Naive B cell (primary cell): ENCODE results near the gene CAMTA1. TPM values are rescaled to one million over a fixed set of nuclear protein-coding genes. Genes with fewer than 3 reads are reported as not detected.

ENCODE experiments used
- ATAC-seq, 2 donors: fragments of 150-1000 bp; cut with Tn5 transposase; 2 replicates each; pipeline ENCODE4 v1.10.0; 2021; ENCODE audit warnings: low read depth in 2 of 2, mild to moderate bottlenecking in 2 of 2, moderate library complexity in 2 of 2
- DNase-seq: peaks from one replicate; pipeline ENCODE4 v3.0.0; 2022
- H3K27ac Mint-ChIP-seq, 6 donors: one replicate each; pipeline ENCODE4 v1.8.0; 2020 to 2022; ENCODE audit warnings: mild to moderate bottlenecking in 6 of 6, mixed read lengths in 6 of 6, moderate library complexity in 5 of 6, inconsistent platforms in 2 of 6
- H3K27me3 Mint-ChIP-seq, 3 donors: one replicate each; pipeline ENCODE4 v1.8.0; 2021 to 2022; ENCODE audit warnings: mixed read lengths in 3 of 3, mild to moderate bottlenecking in 1 of 3
- H3K36me3 Mint-ChIP-seq, 2 donors: one replicate each; pipeline ENCODE4 v1.8.0; 2020 to 2022; ENCODE audit warnings: mixed read lengths in 2 of 2, inconsistent platforms in 1 of 2, mild to moderate bottlenecking in 1 of 2
- H3K4me1 Mint-ChIP-seq, 3 donors: one replicate each; pipeline ENCODE4 v1.8.0; 2020 to 2022; ENCODE audit warnings: mixed read lengths in 3 of 3, inconsistent platforms in 1 of 3, mild to moderate bottlenecking in 1 of 3, moderate library complexity in 1 of 3
- H3K4me3 Mint-ChIP-seq, 8 donors: one replicate each; pipeline ENCODE4 v1.8.0; 2020 to 2022; ENCODE audit warnings: mild to moderate bottlenecking in 8 of 8, mixed read lengths in 8 of 8, moderate library complexity in 8 of 8, inconsistent platforms in 2 of 8
- H3K9me3 Mint-ChIP-seq, 7 donors: one replicate each; pipeline ENCODE4 v1.8.0; 2020 to 2022; ENCODE audit warnings: mixed read lengths in 7 of 7, mild to moderate bottlenecking in 5 of 7, inconsistent platforms in 2 of 7, moderate library complexity in 1 of 7
- polyA plus RNA-seq, 6 donors: library from polyadenylated mRNA; unstranded; fragments of 300-500 nt; fragmentation: Illumina TruSeq; gene quantifications; one replicate each; pipeline ENCODE4 v1.2.3, GENCODE V29; 2021; ENCODE audit warnings: low read depth in 6 of 6

The CAMTA1 gene
- polyA plus RNA-seq, 6 donors from 2014 or later, result 75.4 to 140 (median 88.8) TPM

- no peaks in the 10 kb centered on the region for H3K4me1 Mint-ChIP-seq
- no peak for ATAC-seq
- H3K27ac Mint-ChIP-seq, result no peak overlapping the region
- no peak for DNase-seq
- H3K4me3 Mint-ChIP-seq, result no peak overlapping the region
- peaks cover 0 to 19% (median 9%) of the 10 kb centered on the region in 3 donors for H3K27me3 Mint-ChIP-seq
- H3K9me3 Mint-ChIP-seq, result no peaks in the 10 kb centered on the region
- no peaks in the 10 kb centered on the region for H3K36me3 Mint-ChIP-seq
These were observed 23.2 kb upstream of the CAMTA1 start for GRCh38 chr1:6762060-6762459.

- Mint-ChIP-seq H3K4me1 (peaks cover 10 to 18% (median 16%) of the 10 kb centered on the region in 3 donors), H3K27ac (no peak overlapping the region), H3K27me3 (peaks cover 0 to 5% (median under 1%) of the 10 kb centered on the region in 3 donors), H3K36me3 (no peaks in the 10 kb centered on the region), H3K4me3 (peak overlapping the region in 2 of 8 donors; percentile 29 to 52), H3K9me3 (no peaks in the 10 kb centered on the region)
- ATAC-seq (peak; percentile 72 to 73), DNase-seq (no peak)
These were observed 14.4 kb upstream of the CAMTA1 start for GRCh38 chr1:6770751-6771440.

GRCh38 chr1:6771441-6771769 is 13.8 kb upstream of the CAMTA1 start:
- peak overlapping the region in 2 of 8 donors; percentile 29 to 52 for H3K4me3 Mint-ChIP-seq
- peaks cover 14 to 23% (median 16%) of the 10 kb centered on the region in 3 donors for H3K4me1 Mint-ChIP-seq
- H3K27ac Mint-ChIP-seq, result peak overlapping the region in 2 of 6 donors; percentile 33 to 74
- H3K9me3 Mint-ChIP-seq, result peaks cover 0 to 4% (median 2%) of the 10 kb centered on the region in 7 donors
- ATAC-seq, result peak in 1 of 2 donors; percentile 20
- DNase-seq, result no peak
- H3K27me3 Mint-ChIP-seq, result peaks cover 0 to 5% (median 0%) of the 10 kb centered on the region in 3 donors
- H3K36me3 Mint-ChIP-seq, result peaks cover 0 to under 1% of the 10 kb centered on the region in 2 donors

DNA sequence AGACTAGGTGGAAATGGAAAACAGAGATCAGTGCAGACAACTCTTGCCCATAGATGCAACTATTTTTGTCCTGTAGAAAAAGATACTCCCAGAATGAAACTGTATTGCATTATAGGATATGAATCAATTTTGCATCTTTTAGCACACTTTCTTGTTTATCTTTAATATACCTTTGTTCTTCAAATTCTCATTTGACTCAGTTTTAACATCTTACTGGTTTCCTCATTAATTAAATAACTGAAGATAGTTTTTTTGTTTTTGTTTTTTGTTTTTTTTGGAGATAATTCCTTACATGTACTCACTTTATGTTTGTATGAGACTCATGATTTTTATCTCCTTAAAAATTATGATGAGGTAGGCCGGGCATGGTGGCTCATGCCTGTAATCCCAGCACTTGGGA is 10.9 kb upstream of the CAMTA1 start:
- H3K4me1 Mint-ChIP-seq, result peaks cover 28 to 47% (median 29%) of the 10 kb centered on the region in 3 donors
- peaks cover 4 to 11% (median 5%) of the 10 kb centered on the region in 7 donors for H3K9me3 Mint-ChIP-seq
- H3K27ac Mint-ChIP-seq, result no peak overlapping the region
- no peak for DNase-seq
- no peaks in the 10 kb centered on the region for H3K27me3 Mint-ChIP-seq
- peaks cover 0 to 8% of the 10 kb centered on the region in 2 donors for H3K36me3 Mint-ChIP-seq
- ATAC-seq, result no peak
- H3K4me3 Mint-ChIP-seq, result no peak overlapping the region

GRCh38 chr1:6775261-6776043 is 9.8 kb upstream of the CAMTA1 start:
- H3K4me3 Mint-ChIP-seq, result no peak overlapping the region

GRCh38 chr1:6776389-6776788 is 8.9 kb upstream of the CAMTA1 start:
- H3K4me1 Mint-ChIP-seq, result peaks cover 17 to 37% (median 20%) of the 10 kb centered on the region in 3 donors
- no peak for DNase-seq
- H3K4me3 Mint-ChIP-seq, result peak overlapping the region in 6 of 8 donors; percentile 21 to 78 (median 59)
- ATAC-seq, result no peak
- peak overlapping the region in 1 of 6 donors; percentile 90 for H3K27ac Mint-ChIP-seq
- peaks cover 0 to 8% of the 10 kb centered on the region in 2 donors for H3K36me3 Mint-ChIP-seq
- no peaks in the 10 kb centered on the region for H3K27me3 Mint-ChIP-seq
- peaks cover 4 to 11% (median 5%) of the 10 kb centered on the region in 7 donors for H3K9me3 Mint-ChIP-seq

More at GRCh38 chr1:6775261-6776043, 9.8 kb upstream of the CAMTA1 start:
- DNase-seq, result no peak
- Mint-ChIP-seq H3K27me3 (no peaks in the 10 kb centered on the region), H3K36me3 (peaks cover 0 to 8% of the 10 kb centered on the region in 2 donors), H3K4me1 (peaks cover 26 to 46% (median 28%) of the 10 kb centered on the region in 3 donors), H3K27ac (peak overlapping the region in 1 of 6 donors; percentile 56), H3K9me3 (peaks cover 4 to 11% (median 5%) of the 10 kb centered on the region in 7 donors)
- ATAC-seq, result no peak

- peaks cover 13 to 32% (median 20%) of the 10 kb centered on the region in 3 donors for H3K4me1 Mint-ChIP-seq
- peaks cover 0 to 8% of the 10 kb centered on the region in 2 donors for H3K36me3 Mint-ChIP-seq
- DNase-seq, result peak; percentile 19
- H3K9me3 Mint-ChIP-seq, result peaks cover 4 to 11% (median 5%) of the 10 kb centered on the region in 7 donors
- peak overlapping the region in 7 of 8 donors; percentile 13 to 78 (median 59) for H3K4me3 Mint-ChIP-seq
- H3K27me3 Mint-ChIP-seq, result no peaks in the 10 kb centered on the region
- ATAC-seq, result peak; percentile 77 to 80
- H3K27ac Mint-ChIP-seq, result peak overlapping the region in 3 of 6 donors; percentile 35 to 90 (median 79)
These were observed 8.4 kb upstream of the CAMTA1 start for GRCh38 chr1:6776895-6777294.

GRCh38 chr1:6777813-6778212 is 7.4 kb upstream of the CAMTA1 start:
- peaks cover 0 to 8% of the 10 kb centered on the region in 2 donors for H3K36me3 Mint-ChIP-seq
- H3K27ac Mint-ChIP-seq, result peak overlapping the region in 1 of 6 donors; percentile 18
- H3K4me3 Mint-ChIP-seq, result peak overlapping the region in 3 of 8 donors; percentile 12 to 77 (median 66)
- H3K27me3 Mint-ChIP-seq, result no peaks in the 10 kb centered on the region
- DNase-seq (peak; percentile 31), ATAC-seq (peak; percentile 82)
- peaks cover 4 to 11% (median 5%) of the 10 kb centered on the region in 7 donors for H3K9me3 Mint-ChIP-seq
- H3K4me1 Mint-ChIP-seq, result peaks cover 20 to 35% (median 21%) of the 10 kb centered on the region in 3 donors

- Mint-ChIP-seq H3K9me3 (peaks cover 4 to 11% (median 5%) of the 10 kb centered on the region in 7 donors), H3K27ac (no peak overlapping the region), H3K4me1 (peaks cover 24 to 46% (median 28%) of the 10 kb centered on the region in 3 donors), H3K4me3 (peak overlapping the region in 1 of 8 donors; percentile 57), H3K36me3 (peaks cover 0 to 8% of the 10 kb centered on the region in 2 donors), H3K27me3 (no peaks in the 10 kb centered on the region)
- DNase-seq (no peak), ATAC-seq (no peak)
These were observed 6.0 kb upstream of the CAMTA1 start for GRCh38 chr1:6779089-6779805.

GRCh38 chr1:6782151-6782550 is 3.1 kb upstream of the CAMTA1 start:
- H3K27me3 Mint-ChIP-seq, result no peaks in the 10 kb centered on the region
- H3K9me3 Mint-ChIP-seq, result peaks cover 0 to 3% (median 0%) of the 10 kb centered on the region in 7 donors

GRCh38 chr1:6783221-6783620 is 2.0 kb upstream of the CAMTA1 start:
- Mint-ChIP-seq H3K9me3 (peaks cover 0 to under 1% (median 0%) of the 10 kb centered on the region in 7 donors), H3K27ac (peak overlapping the region in 4 of 6 donors; percentile 90 to 99 (median 94)), H3K4me1 (peaks cover 33 to 41% (median 39%) of the 10 kb centered on the region in 3 donors), H3K27me3 (no peaks in the 10 kb centered on the region), H3K36me3 (peaks cover 0 to 7% of the 10 kb centered on the region in 2 donors), H3K4me3 (peak overlapping the region; percentile 5 to 99 (median 93))
- DNase-seq (no peak), ATAC-seq (no peak)

More at GRCh38 chr1:6782151-6782550, 3.1 kb upstream of the CAMTA1 start:
- Mint-ChIP-seq H3K4me1 (peaks cover 28 to 43% (median 34%) of the 10 kb centered on the region in 3 donors), H3K4me3 (peak overlapping the region in 3 of 8 donors; percentile 43 to 53 (median 44)), H3K36me3 (peaks cover 0 to 8% of the 10 kb centered on the region in 2 donors), H3K27ac (peak overlapping the region in 1 of 6 donors; percentile 11)
- DNase-seq, result no peak
- ATAC-seq, result no peak

DNA sequence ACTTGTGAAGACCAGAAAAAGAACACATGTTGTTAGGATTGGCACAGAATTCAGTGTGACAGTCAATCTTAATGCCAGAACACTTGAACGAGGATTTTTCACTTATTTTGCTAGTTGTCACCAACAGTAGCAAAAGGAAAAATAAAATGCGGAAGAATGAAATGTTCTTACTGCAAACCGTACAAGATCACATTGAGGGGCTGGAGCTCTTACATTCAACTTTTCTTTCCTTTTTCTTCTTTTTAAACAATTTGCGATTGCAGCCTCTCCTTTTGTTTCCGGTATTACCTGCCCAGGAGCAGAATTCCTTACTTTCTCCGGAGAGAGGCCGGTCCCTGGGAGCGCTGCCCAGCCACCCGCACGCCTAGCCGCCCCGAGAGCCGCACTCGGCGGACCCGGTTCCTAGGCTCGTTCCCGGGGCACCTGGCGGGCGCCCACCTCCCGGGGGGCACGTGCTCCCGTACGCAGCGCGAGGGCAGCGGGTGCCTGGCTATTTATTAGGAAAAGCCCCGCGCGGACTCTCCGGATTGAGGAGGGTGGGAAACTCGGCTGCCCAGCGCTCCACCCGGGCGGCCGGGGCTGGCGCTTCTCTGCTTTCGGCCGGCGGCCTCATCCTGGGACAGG is 1.2 kb upstream of the CAMTA1 start:
- peaks cover 0 to 7% of the 10 kb centered on the region in 2 donors for H3K36me3 Mint-ChIP-seq
- no peaks in the 10 kb centered on the region for H3K9me3 Mint-ChIP-seq
- DNase-seq, result no peak
- peak overlapping the region; percentile 90 to 99 (median 93) for H3K4me3 Mint-ChIP-seq
- peaks cover 37 to 47% (median 43%) of the 10 kb centered on the region in 3 donors for H3K4me1 Mint-ChIP-seq
- peak overlapping the region; percentile 90 to 99 (median 95) for H3K27ac Mint-ChIP-seq
- H3K27me3 Mint-ChIP-seq, result no peaks in the 10 kb centered on the region
- ATAC-seq, result no peak
